Measurements from ENCODE around the gene FHOD3.

The FHOD3 gene

GRCh38 chr18:36297417-36298125, at the start of gene FHOD3:
TSS of gene FHOD3 (plus strand) at chr18:36297713. CDS start at chr18:36297836, 123 bp downstream.
- DNase-seq (ENCODE audit: low read depth in 3 of 3, low spot score in 1 of 3) = no peak

GRCh38 chr18:36249392-36249791, 48.1 kb upstream of the FHOD3 start:
- no peak for DNase-seq (ENCODE audit: low read depth in 3 of 3, low spot score in 1 of 3)

- no peak for DNase-seq (ENCODE audit: low read depth in 3 of 3, low spot score in 1 of 3)
These were observed 46.7 kb upstream of the FHOD3 start for GRCh38 chr18:36250827-36251226.

- DNase-seq (ENCODE audit: low read depth in 3 of 3, low spot score in 1 of 3) = no peak
These were observed 42.3 kb upstream of the FHOD3 start for GRCh38 chr18:36255072-36255698.

- DNase-seq (ENCODE audit: low read depth in 3 of 3, low spot score in 1 of 3) = no peak
These were observed 41.4 kb upstream of the FHOD3 start for GRCh38 chr18:36256094-36256493.

GRCh38 chr18:36262971-36263370, 34.5 kb upstream of the FHOD3 start:
- no peak for DNase-seq (ENCODE audit: low read depth in 3 of 3, low spot score in 1 of 3)

GRCh38 chr18:36264283-36264682, 33.2 kb upstream of the FHOD3 start:
- DNase-seq (ENCODE audit: low read depth in 3 of 3, low spot score in 1 of 3) = no peak

GRCh38 chr18:36265015-36265414, 32.5 kb upstream of the FHOD3 start:
- DNase-seq (ENCODE audit: low read depth in 3 of 3, low spot score in 1 of 3) = no peak

GRCh38 chr18:36269157-36269556, 28.4 kb upstream of the FHOD3 start:
- no peak for DNase-seq (ENCODE audit: low read depth in 3 of 3, low spot score in 1 of 3)

GRCh38 chr18:36271153-36271552, 26.4 kb upstream of the FHOD3 start:
- no peak for DNase-seq (ENCODE audit: low read depth in 3 of 3, low spot score in 1 of 3)

- no peak for DNase-seq (ENCODE audit: low read depth in 3 of 3, low spot score in 1 of 3)
These were observed 24.2 kb upstream of the FHOD3 start for GRCh38 chr18:36273347-36273746.

GRCh38 chr18:36274083-36274715, 23.3 kb upstream of the FHOD3 start:
- no peak for DNase-seq (ENCODE audit: low read depth in 3 of 3, low spot score in 1 of 3)

- DNase-seq (ENCODE audit: low read depth in 3 of 3, low spot score in 1 of 3) = no peak
These were observed 22.0 kb upstream of the FHOD3 start for GRCh38 chr18:36275561-36275960.

GRCh38 chr18:36279001-36279400, 18.5 kb upstream of the FHOD3 start:
- no peak for DNase-seq (ENCODE audit: low read depth in 3 of 3, low spot score in 1 of 3)

GRCh38 chr18:36281936-36282335, 15.6 kb upstream of the FHOD3 start:
- DNase-seq (ENCODE audit: low read depth in 3 of 3, low spot score in 1 of 3) = no peak

- no peak for DNase-seq (ENCODE audit: low read depth in 3 of 3, low spot score in 1 of 3)
These were observed 14.1 kb upstream of the FHOD3 start for GRCh38 chr18:36283448-36283847.

GRCh38 chr18:36284268-36284667, 13.2 kb upstream of the FHOD3 start:
- no peak for DNase-seq (ENCODE audit: low read depth in 3 of 3, low spot score in 1 of 3)

- DNase-seq (ENCODE audit: low read depth in 3 of 3, low spot score in 1 of 3) = peak in 1 of 3 donors; percentile 13
These were observed 12.7 kb upstream of the FHOD3 start for GRCh38 chr18:36284671-36285295.

GRCh38 chr18:36287653-36288052, 9.9 kb upstream of the FHOD3 start:
- no peak for DNase-seq (ENCODE audit: low read depth in 3 of 3, low spot score in 1 of 3)

GRCh38 chr18:36288689-36289088, 8.8 kb upstream of the FHOD3 start:
- DNase-seq (ENCODE audit: low read depth in 3 of 3, low spot score in 1 of 3) = no peak

- no peak for DNase-seq (ENCODE audit: low read depth in 3 of 3, low spot score in 1 of 3)
These were observed 3.5 kb upstream of the FHOD3 start for GRCh38 chr18:36294031-36294430.

GRCh38 chr18:36295214-36295613, 2.3 kb upstream of the FHOD3 start:
- DNase-seq (ENCODE audit: low read depth in 3 of 3, low spot score in 1 of 3) = no peak
